Measurements from ENCODE around the gene MTERF2.
A peak's percentile ranks its signal among the peaks of the same experiment; 100 is the strongest.
"Not testable (repeated sequence)": the region's sequence is repeated elsewhere in the genome, so short reads cannot be mapped to it uniquely, and the experiment has no call there.

The MTERF2 gene, protein sequence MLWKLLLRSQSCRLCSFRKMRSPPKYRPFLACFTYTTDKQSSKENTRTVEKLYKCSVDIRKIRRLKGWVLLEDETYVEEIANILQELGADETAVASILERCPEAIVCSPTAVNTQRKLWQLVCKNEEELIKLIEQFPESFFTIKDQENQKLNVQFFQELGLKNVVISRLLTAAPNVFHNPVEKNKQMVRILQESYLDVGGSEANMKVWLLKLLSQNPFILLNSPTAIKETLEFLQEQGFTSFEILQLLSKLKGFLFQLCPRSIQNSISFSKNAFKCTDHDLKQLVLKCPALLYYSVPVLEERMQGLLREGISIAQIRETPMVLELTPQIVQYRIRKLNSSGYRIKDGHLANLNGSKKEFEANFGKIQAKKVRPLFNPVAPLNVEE

GRCh38 chr12:106986625-106987389, at the start of gene MTERF2:
MTERF2 (minus strand) TSS chr12:106987146; CDS start chr12:106978714, 8,432 bp downstream.
- DNase-seq, result peak; percentile 93

DNA sequence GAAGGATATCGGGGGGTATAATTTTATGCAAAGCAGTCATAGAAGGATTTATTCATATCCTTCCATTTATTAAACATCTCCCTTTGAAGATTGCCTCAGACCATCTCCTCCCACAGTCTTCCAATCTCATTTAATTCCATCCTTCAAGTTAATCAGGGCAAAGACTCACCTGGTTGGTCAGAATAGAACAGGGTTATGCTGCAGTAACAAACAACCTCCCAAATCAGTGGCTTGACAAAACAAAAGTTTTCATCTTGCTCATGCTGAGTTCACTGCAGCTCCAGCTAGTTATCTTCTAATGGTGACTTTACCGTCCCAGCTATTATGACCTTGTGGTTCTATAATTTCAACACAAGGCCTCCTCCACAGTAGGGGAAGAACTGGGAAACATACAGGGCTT, 48.8 kb upstream of the MTERF2 start:
- DNase-seq, result no peak

- DNase-seq, result no peak
Observed at GRCh38 chr12:107033758-107034739, 47.1 kb upstream of the MTERF2 start.

DNA sequence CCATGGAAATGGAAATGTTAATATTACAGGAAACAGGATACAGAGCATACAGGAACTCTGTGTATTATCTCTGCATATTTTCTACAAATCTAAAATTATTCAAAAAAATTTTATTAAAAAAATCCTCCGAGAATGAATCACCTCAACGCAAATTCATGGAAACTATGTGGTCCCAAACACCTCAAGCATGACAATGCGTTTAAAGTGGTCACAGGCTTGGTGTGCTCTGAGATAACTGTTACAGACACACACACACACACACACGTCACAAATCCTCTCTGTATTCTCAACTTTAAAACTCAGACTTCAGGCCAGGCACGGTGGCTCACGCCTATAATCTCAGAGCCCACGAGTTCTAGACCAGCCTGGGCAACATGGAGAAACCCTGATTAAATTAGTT, 45.3 kb upstream of the MTERF2 start:
- no peak for DNase-seq

DNA sequence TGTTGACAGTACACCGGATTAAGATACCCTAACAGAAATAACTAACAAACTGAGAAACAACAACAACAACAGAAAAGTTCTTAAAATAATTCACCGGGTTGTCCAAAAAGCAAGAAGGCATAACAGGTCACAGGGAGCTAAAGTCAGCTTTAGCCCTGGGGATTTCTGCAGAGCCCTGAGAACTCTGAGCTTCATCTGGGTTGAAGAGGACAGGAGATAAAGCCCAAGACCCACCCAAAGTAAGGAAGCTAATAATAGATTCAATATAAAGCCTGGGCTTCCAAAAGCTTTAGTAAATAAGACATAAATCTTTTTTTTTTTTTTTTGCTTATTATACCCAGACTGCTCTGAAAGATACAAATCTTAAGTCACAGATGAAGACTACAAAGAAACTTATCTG, 44.1 kb upstream of the MTERF2 start:
- DNase-seq, result no peak

- DNase-seq, result no peak
Observed at GRCh38 chr12:107029081-107029480, 42.1 kb upstream of the MTERF2 start.

GRCh38 chr12:107027636-107028053, 40.7 kb upstream of the MTERF2 start:
- DNase-seq, result no peak

- DNase-seq, result no peak
Observed at GRCh38 chr12:107026806-107027635, 40.1 kb upstream of the MTERF2 start.

DNA sequence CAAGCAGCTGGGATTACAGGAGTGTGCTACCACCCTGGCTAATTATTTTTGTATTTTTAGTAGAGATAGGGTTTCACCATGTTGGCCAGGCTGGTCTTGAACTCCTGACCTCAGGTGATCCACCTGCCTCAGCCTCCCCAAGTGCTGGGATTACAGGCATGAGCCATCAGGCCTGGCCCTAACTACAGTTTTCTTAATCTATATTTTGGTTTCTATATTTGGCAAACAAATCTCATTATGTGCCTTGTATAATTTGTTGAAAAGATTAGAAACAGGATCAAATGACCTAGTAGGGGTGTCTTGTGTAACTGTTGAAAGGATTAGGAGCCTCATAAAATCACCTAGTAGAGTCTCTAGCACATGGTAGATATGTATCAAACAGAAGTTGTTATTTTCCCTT, 39.4 kb upstream of the MTERF2 start:
- not testable (repeated sequence) for DNase-seq

DNA sequence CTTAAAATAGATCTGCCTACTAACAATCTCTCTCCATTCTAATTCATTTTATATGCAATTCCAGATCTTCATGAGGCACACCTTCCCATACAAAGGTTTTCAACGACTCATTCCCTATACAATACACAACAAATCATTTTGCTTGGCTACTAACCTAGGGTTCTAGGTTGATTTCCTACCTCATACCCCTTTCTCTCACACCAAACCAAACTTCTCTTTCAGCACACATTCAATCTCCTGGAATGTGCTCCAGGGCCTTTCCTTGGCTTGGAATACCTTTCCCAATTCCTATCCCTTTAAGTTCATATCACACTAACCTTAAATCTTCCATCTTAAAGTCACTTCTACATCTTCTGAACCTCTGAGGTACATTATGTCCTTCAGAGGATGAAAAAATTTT, 38.7 kb upstream of the MTERF2 start:
- DNase-seq, result no peak

GRCh38 chr12:107019546-107019945, 32.6 kb upstream of the MTERF2 start:
- no peak for DNase-seq

GRCh38 chr12:107017042-107017441, 30.1 kb upstream of the MTERF2 start:
- DNase-seq, result no peak

DNA sequence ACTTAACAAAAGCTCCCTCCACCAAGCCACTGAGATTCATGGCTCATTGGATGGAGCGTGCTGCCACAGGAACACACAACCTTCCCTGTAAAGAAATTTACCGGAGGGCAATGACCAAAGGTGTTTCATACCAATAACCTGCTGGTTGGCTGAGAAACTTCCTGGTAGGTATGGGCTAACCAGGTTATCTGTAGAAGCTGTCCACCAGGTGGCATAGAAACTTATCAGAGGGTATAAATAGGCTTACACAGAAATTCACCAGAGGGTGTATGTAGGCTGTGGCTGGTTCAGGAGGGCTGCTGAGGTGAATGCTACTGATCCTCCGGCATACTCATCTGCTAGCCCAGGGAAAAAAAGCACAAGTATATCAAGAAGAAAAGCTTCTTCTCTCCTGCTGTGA, 27.1 kb upstream of the MTERF2 start:
- no peak for DNase-seq

DNA sequence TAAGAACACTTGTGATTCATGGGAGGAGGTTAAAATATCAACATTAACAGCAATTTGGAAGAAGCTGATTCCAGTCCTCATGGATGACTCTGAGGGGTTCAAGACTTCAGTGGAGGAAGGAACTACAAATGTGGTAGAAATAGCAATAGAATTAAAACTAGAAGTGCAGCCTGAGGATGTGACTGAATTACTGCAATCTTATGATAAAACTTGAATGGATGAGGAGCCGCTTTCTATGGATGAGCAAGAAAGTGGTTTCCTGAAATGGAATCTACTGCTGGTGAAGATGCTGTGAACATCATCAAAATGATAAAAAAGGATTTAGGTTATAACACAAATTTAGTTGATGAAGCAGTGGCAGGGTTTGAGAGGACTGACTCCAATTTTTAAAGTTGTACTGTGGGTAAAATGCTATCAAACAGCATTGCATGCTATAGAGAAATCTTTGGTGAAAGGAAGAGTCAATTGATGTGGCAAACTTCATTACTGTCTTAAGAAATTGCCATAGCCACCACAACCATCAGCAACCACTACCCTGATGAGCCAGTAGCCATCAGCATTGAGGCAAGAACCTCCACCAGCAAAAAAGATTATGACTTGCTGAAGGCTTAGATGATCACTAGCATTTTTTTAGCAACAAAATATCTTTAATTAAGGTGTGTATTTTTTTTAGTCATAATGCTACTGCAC, 25.9 kb upstream of the MTERF2 start:
- DNase-seq, result no peak

- no peak for DNase-seq
Observed at GRCh38 chr12:107011519-107011918, 24.6 kb upstream of the MTERF2 start.

- no peak for DNase-seq
Observed at GRCh38 chr12:107007411-107007810, 20.5 kb upstream of the MTERF2 start.

GRCh38 chr12:107002665-107003064, 15.7 kb upstream of the MTERF2 start:
- not testable (repeated sequence) for DNase-seq

DNA sequence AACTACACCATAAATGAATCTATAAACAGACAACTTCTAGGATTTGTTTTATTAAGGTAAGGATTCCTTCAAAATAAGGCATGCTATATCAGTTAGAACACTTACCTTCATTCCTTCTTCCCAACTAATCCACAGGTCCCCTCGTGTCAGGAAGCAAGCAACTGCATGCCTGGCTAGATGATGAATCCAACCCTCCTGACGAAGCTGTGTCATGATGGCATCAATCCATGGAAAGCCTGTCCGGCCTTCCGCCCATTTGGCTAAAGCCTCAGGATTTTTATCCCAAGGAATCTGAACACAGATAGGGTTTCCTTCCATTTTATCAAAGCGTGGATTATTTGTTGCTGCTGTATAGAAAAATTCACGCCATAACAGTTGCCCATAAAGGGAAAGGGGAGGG, 12.5 kb upstream of the MTERF2 start:
- no peak for DNase-seq

- no peak for DNase-seq
Observed at GRCh38 chr12:106997916-106998315, 11.0 kb upstream of the MTERF2 start.

DNA sequence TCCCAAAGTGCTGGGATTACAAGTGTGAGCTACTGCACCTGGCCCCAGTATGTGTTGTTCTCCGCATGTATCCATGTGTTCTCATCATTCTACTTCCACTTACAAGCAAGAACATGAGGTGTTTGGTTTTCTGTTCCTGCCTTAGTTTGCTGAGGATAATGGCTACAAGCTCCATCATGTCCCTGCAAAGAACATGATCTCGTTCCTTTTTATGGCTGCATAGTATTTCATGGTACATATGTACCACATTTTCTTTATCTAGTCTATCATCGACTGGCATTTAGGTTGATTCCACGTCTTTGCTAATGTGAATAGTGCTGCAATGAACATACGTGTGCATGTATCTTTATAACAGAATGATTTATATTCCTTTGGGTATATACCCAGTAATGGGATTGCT, 9.2 kb upstream of the MTERF2 start:
- DNase-seq, result not testable (repeated sequence)

DNA sequence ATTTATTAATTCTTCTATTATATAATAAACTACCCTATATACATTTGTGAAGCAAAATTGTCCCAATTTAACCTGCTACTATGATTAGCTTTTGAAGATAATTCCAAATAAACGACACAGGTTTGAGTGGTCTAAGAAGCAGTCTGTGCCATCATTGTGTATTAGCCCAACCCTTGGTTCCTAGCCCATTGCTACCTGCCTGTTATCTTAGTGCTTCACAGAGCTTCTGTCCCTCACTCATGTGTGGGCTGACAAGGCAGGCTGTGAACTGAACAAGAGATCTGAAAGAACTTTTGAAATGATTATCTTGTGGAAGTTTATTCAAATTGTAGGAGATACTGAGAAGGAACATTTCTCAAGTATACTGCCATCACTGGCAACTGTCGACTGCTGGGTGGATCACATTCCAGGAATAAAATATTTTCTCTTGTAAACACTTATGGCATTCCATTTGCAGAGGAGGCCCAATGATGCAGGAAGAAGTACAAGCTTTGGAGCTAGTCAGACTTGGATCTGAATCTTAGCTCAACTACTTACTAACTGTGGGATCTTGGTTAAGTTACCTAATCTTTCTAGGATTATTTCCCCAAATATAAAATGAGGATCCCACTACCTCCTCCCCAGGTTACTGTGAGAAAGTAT, 7.8 kb upstream of the MTERF2 start:
- DNase-seq, result no peak
